GM18867 (cell line): ENCODE measurements around the gene APOD.
"Not testable (repeated sequence)": the region's sequence is repeated elsewhere in the genome, so short reads cannot be mapped to it uniquely, and the experiment has no call there.

Experiments
- ATAC-seq: cut with Tn5 transposase; IDR thresholded peaks from one replicate; pipeline ENCODE4 v1.9.1; 2021; ENCODE audit warnings: mild to moderate bottlenecking, moderate library complexity; ENCODE audit not compliant: unreplicated experiment

The APOD gene

DNA sequence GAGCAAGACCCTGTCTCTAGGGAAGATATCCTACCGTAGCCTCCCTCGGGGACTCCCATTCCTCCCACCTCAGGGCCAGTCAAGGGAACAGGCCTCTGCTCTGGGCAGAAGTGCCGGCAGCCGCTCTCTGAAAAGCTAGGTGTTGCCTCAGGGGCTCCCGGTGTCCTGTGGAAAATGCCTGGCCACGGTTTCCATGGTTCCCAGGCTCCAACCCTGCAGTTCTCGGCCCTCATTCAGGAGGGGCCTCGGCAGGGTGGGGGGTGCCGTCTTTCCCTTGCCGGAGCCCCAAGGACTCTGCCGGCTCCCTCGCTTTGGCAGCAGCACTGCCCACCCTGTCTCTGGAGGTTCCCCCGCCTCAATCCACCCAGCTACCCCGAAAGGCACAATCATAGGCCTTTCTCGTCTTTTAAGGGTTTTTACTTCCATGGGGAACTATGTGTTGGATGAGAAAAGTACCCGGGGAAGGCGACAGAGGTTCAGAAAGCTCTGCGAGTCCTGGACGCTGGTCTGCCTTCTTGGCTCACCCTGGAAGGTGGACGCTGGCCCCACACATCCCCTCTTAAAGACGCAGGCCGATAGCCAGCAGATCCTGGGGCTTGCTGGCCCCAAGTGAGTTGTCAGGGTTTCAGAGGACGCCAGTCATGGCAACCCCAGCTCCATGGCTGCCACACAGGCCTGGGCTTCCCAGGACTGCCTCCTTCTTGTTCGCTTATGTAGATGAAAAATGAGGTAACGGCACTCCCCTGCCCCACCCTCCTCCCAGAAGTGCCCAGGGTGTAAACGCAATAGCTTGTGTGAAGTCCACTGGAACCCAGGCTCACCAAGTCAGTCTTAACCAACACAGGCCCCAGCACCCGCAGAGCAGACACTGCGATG lies 34.3 kb upstream of the APOD start:
- ATAC-seq = not testable (repeated sequence)

- ATAC-seq = not testable (repeated sequence)
Observed at GRCh38 chr3:195617134-195617533, 33.4 kb upstream of the APOD start.

- no peak for ATAC-seq
Observed at GRCh38 chr3:195616681-195617080, 32.9 kb upstream of the APOD start.

- ATAC-seq = not testable (repeated sequence)
Observed at GRCh38 chr3:195615952-195616537, 32.3 kb upstream of the APOD start.

DNA sequence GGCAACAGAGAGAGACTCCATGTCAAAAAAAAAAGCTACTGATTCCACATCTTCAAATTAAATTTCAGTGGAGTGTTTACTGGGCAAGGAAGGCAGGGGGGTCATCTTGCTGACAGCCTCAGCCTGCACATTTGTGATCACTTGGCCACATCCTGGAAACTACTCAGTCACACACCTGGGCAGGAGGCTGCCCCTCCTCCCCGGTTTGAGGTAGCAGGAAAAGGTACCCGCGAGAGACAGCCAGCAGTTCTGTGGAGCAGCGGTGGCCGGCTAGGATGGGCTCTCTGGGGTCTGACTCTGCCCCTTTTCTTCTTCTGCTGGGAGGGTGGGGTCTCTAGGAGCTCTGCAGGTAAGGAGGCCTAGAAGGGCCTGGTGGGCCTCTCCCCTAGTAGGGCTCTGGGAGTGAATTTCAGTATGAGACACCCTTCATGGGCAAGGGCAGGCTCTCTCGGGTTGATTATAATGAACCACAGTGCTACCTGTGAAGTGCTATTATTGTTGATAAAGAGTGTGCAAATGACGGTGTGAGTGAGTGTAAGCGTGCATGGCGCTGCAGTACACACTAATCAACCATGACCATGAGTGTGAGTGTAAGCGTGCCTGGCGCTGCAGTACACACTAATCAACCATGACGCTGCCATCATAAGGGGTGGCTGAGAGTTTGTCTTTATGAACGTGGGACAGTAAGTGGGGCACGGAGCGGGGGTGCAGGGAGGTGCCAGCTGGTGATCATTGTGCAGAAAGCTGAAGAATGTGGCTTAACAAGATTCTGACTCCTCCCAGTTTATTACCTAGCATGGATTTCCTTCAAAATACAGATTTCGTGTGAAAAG lies 31.1 kb upstream of the APOD start:
- not testable (repeated sequence) for ATAC-seq

DNA sequence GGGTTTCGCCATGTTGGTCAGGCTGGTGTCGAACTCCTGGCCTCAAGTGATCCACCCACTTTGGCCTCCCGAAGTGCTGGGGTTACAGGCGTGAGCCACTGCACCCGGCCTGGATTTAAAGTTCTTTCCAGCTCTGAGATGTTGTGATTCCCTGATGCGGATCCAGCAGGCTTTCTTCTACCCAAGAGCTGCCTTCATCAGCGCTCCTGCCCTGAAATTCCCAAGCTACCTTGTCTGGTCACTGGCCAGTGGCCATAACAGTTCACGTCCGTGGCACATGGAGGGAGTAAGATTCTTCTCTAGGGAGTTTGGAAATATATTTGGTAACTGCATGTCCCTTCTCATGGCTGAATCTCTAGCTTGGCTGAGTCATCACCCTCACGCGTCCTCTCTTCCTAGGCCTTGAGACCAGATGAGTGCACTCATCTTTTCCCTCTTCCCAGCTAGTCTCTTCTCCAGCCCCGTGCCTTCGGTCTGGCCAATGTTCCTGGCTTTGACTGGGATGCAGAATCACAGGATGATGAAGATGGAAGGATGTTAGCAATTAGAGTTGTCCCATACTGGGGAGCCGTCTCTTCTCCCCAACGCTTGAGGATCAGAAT lies 29.8 kb upstream of the APOD start:
- no peak for ATAC-seq

DNA sequence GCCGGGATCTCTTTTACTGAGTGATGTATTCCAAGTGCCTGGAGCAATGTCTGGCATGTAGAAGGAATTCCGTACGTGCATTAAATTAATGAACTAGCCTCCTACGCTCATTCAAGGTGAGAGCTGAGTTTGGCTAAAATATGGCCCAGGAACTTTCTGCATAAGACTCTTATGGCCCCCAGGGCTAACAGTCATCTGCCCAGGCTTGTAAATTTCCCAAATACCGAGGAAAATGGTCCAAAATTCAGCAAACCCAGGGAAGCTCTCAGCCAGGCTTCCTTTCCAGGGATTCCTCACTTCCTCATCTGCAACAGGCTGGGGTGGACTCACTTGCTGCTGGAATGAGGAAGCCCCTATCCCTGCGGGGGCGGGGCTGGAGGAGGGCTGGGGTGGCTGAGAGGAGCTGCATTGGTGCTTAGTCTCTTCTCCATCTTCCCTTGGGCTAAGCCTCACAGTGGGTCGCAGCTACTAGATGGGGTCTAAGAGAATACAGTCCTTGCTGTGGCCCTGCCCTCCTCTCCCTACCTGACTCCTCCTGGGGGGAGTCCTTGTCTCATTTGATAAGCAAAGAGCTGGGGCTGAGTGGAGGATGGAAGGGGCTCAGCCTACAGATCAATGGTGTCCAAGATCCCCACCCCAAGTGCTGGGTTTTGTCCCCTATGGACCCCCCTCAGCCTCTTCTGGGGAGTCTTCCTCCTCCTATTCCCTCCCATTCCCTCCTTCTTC lies 28.5 kb upstream of the APOD start:
- no peak for ATAC-seq

DNA sequence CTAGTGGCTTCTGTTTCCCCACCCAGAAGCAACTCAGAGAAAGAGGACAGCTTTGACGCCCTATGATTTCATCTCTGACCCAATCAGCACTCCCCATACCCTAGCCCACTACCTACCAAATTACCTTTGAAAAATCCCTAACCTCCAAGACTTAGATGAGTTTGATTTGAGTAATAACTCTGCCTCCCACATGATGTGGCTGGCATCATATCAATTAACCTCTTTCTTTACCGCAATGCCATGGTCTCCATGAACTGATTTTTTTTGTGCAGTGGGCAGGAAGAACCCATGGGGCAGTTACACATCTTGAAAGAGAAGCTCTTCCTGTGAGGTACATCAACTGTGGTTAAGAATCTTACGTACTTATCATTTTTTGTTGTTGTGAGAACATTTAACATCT lies 25.5 kb upstream of the APOD start:
- no peak for ATAC-seq

DNA sequence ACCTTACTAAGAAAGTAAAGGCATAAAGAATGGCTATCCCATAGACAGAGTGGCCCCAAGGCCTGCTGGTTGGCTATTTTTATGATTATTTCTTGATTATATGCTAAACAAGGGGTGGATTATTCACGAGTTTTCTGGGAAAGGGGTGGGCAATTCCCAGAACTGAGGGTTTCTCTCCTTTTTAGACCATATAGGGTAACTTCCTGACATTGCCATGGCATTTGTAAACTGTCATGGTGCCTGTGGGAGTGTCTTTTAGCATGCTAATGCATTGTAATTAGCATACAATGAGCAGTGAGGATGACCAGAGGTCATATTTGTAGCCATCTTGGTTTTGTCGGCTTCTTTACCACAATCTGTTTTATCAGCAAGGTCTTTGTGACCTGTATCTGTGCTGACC lies 18.0 kb upstream of the APOD start:
- ATAC-seq = not testable (repeated sequence)

- ATAC-seq = no peak
Observed at GRCh38 chr3:195601382-195601781, 17.6 kb upstream of the APOD start.

DNA sequence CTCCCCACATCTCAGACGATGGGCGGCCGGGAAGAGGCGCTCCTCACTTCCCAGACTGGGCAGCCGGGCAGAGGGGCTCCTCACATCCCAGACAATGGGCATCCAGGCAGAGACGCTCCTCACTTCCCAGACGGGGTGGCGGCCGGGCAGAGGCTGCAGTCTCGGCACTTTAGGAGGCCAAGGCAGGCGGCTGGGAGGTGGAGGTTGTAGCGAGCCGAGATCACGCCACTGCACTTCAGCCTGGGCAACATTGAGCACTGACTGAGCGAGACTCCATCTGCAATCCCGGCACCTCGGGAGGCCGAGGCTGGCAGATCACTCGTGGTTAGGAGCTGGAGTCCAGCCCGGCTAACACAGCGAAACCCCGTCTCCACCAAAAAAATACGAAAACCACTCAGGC lies 16.2 kb upstream of the APOD start:
- ATAC-seq = not testable (repeated sequence)

DNA sequence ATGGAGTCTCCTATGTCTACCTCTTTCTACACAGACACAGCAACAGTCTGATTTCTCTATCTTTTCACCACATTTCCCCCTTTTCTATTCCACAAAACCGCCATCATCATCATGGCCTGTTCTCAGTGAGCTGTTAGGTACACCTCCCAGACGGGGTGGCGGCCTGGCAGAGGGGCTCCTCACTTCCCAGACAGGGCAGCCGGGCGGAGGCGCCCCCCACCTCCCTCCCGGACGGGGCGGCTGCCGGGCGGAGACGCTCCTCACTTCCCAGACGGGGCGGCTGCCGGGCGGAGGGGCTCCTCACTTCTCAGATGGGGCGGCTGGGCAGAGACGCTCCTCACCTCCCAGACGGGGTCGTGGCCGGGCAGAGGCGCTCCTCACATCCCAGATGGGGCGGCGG lies 15.8 kb upstream of the APOD start:
- ATAC-seq = not testable (repeated sequence)

DNA sequence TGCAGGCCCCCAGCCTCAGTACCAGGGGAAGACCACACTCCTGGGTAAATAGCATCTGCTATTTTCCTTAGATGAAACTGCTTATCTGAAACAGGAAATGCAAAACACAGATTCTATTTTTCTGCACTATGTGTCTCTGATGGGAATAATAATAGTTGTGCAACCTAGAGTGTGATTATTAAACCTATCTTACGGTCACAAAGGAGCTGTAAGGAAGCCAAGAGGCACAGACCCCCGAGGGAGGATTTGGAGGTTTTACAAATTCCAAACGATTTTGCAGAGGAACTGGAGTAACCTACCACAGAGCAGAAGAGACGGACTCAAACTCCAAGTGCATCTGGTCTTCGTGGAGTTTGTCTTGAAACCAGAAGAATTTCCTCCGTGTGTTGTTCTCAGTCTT lies 14.1 kb upstream of the APOD start:
- ATAC-seq = no peak

GRCh38 chr3:195597229-195597628 lies 13.5 kb upstream of the APOD start:
- ATAC-seq = no peak

DNA sequence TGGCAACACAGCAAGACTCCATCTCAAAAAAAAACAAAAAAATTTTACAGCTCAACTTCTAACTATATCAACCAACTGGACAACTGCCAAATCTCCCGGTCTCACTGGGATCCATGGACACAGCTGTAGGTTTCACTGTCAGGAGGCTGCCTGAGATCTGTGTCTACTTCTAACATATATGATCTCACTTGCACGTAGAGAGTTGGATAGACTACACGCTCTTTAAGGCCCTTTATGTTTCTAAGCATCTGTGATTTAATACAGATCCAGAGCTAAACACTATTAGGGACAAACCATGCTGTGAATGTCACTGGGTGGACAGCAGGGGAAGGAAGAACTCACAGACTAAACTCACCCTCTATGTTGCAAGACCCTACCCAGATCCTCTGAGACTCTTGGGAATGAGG lies 13.0 kb upstream of the APOD start:
- no peak for ATAC-seq

- no peak for ATAC-seq
Observed at GRCh38 chr3:195595785-195596531, 12.2 kb upstream of the APOD start.

GRCh38 chr3:195591852-195592251 lies 8.1 kb upstream of the APOD start:
- ATAC-seq = no peak

GRCh38 chr3:195591220-195591619 lies 7.5 kb upstream of the APOD start:
- ATAC-seq = no peak

DNA sequence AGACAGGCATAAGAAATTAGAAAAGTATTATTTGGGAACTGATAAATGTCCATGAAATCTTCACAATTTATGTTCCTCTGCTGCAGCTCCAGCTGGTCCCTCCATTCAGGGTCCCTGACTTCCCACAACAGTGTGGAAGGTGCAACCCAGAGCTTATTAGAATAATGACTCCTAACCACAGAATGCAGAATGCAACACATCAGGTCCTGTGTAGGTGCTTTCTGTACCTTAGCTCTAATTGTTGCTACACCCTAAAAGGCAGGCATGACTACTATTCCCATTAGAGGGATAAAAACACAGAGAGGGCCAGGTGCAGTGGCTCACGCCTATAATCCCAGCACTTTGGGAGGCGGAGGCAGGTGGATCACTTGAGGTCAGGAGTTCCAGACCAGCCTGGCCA lies 6.6 kb upstream of the APOD start:
- ATAC-seq = not testable (repeated sequence)

GRCh38 chr3:195589796-195590195 lies 6.1 kb upstream of the APOD start:
- not testable (repeated sequence) for ATAC-seq
